A673 (cell line): Measurements from ENCODE around the gene TMEM62.

Experiments used
- EZH2 ChIP-seq: fragments of 200-600 bp; sonication (generic); IDR thresholded peaks from 2 replicates; pipeline ENCODE4 v1.6.1; 2017; ENCODE audit warnings: borderline replicate concordance, low read depth, mild to moderate bottlenecking, mixed read lengths, antibody characterized with exemption, low read length; ENCODE audit not compliant: poor library complexity, severe bottlenecking
- TF ChIP-seq, protein P1 (sequence below): fragments of 300-800, 200-600 bp; sonication (generic); conservative IDR thresholded peaks from 2 replicates; pipeline ENCODE4 v1.5.1; 2017; ENCODE audit warnings: low read depth, mild to moderate bottlenecking, antibody characterized with exemption, low read length, moderate library complexity, mixed read lengths

DNA sequence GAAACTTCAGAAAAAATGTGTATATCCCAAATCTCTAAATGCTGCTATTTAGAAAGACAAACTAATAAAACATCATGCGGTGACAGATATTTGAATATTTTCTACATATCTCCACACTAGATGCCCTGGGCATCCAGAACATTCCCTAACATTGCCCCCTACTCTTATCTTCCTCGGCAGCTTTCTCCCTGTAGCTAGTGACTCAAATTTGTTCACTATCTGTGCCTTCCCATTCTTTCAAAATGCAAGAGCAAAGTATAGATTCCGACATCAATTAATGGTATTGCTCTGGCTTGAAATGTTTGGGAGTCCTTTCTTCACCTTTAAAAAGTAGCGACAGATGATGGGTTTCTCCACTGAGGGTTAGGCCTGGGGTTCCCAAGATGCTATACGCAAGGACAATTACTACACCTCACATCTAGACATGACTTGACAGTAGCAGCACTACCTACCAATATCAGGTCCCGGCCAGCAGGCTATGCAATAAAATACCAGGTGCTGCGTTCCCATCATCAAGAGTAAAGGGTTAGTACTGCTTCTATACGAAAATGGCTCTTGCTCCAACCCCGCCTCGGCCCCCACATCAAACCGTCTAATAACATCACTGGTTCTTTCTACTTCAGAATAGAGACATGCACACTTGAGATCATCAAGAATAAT lies 28.2 kb upstream of the TMEM62 start:
- TF ChIP-seq, protein P1, sequence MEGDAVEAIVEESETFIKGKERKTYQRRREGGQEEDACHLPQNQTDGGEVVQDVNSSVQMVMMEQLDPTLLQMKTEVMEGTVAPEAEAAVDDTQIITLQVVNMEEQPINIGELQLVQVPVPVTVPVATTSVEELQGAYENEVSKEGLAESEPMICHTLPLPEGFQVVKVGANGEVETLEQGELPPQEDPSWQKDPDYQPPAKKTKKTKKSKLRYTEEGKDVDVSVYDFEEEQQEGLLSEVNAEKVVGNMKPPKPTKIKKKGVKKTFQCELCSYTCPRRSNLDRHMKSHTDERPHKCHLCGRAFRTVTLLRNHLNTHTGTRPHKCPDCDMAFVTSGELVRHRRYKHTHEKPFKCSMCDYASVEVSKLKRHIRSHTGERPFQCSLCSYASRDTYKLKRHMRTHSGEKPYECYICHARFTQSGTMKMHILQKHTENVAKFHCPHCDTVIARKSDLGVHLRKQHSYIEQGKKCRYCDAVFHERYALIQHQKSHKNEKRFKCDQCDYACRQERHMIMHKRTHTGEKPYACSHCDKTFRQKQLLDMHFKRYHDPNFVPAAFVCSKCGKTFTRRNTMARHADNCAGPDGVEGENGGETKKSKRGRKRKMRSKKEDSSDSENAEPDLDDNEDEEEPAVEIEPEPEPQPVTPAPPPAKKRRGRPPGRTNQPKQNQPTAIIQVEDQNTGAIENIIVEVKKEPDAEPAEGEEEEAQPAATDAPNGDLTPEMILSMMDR = no peak
- no peak for TF ChIP-seq EZH2
